ENCODE data around the gene WDR36.
"Not testable (repeated sequence)": the region's sequence is repeated elsewhere in the genome, so short reads cannot be mapped to it uniquely, and the experiment has no call there.

WDR36 gene

DNA sequence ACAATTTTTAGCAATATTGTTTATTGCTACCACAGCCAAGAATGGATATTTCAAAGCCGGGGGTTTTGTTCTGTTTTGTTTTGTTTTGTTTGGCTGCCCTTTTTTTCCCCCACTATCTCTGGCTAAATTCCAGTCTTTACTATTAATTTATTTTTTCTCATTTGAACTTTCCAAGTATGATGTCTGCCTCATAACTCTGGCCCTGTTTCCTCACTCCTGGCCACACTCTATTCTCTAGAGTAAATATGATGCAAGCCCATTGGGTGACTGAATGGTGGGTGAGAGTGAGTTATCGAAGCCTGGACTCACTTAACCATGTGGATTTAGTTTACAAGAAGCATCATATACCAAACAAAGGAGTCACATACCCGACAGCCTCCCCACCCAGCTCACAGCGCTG, 41.9 kb downstream of the WDR36 start:
- DNase-seq (ENCODE audit: low read depth) = no peak
- H3K4me3 ChIP-seq (ENCODE audit: low read length) = no peak overlapping the region

DNA sequence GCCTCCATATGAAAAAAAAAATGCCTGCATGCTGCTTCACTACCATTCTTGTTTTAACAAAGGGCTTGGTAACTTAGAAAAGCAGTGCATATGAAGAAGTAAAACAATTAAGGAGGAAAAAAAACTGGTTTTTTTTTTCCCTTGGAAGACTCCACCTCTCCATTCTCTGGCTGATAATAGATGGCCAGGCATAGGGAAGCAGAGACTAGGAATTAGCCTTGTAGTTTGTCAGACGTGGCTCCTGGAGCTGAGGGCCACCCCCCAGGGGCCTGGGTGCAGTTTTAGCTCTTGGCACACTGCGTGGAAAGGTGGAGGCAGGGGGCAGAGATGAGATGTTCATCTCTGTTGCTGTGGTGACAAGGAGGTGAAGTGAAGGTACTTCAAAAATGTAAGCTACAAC, 42.7 kb downstream of the WDR36 start:
- TF ChIP-seq, protein P1, sequence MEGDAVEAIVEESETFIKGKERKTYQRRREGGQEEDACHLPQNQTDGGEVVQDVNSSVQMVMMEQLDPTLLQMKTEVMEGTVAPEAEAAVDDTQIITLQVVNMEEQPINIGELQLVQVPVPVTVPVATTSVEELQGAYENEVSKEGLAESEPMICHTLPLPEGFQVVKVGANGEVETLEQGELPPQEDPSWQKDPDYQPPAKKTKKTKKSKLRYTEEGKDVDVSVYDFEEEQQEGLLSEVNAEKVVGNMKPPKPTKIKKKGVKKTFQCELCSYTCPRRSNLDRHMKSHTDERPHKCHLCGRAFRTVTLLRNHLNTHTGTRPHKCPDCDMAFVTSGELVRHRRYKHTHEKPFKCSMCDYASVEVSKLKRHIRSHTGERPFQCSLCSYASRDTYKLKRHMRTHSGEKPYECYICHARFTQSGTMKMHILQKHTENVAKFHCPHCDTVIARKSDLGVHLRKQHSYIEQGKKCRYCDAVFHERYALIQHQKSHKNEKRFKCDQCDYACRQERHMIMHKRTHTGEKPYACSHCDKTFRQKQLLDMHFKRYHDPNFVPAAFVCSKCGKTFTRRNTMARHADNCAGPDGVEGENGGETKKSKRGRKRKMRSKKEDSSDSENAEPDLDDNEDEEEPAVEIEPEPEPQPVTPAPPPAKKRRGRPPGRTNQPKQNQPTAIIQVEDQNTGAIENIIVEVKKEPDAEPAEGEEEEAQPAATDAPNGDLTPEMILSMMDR (conservative IDR thresholded peaks at IDR 0.05; ENCODE audit: low read depth, low read length) = no peak
- DNase-seq (ENCODE audit: low read depth) = no peak
- H3K4me3 ChIP-seq (ENCODE audit: low read length) = no peak overlapping the region

More for the DNA sequence above, 41.9 kb downstream of the WDR36 start:
- TF ChIP-seq, protein P1 (conservative IDR thresholded peaks at IDR 0.05; ENCODE audit: low read depth, low read length) = no peak

DNA sequence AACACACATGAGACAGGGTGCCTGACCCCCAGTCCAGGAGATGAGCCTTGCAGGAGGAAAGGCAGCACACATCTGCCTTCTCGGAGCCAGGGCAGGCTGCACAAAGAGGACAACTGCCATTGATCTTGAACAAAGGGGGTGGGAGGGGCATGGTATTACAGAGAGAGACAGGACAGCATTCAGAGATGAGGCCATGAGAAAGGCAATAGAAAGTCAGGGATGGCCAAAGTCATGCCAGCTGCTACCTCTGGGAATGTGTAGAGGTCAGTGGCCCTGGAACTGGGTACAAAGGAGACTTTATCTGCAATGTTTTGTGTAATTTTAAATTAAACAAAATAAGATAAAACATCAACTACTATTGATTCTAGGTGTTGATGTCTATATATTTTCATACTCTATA, 43.2 kb downstream of the WDR36 start:
- TF ChIP-seq, protein P1 (conservative IDR thresholded peaks at IDR 0.05; ENCODE audit: low read depth, low read length) = no peak
- no peak overlapping the region for H3K4me3 ChIP-seq (ENCODE audit: low read length)
- DNase-seq (ENCODE audit: low read depth) = no peak

DNA sequence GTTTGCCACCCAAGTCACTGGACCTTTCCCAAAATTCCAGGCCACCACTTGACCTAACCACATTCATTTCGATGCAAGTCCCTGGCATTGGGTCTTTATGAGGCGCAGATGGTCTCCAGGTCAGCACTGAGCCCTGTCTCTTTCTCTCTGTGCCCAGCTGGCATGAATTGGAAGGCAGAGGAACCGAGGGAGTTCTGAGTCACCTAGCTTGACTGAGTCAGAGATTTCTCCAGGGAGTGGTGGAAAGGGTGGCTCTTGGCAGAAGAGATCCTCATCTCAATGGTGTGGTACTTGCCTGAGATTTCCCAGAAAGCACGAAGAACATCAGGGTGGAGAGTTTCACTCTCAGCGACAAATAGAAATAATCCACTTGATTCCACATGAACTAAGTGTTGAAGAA, 43.8 kb downstream of the WDR36 start:
- TF ChIP-seq, protein P1 (conservative IDR thresholded peaks at IDR 0.05; ENCODE audit: low read depth, low read length) = no peak
- DNase-seq (ENCODE audit: low read depth) = no peak
- no peak overlapping the region for H3K4me3 ChIP-seq (ENCODE audit: low read length)

DNA sequence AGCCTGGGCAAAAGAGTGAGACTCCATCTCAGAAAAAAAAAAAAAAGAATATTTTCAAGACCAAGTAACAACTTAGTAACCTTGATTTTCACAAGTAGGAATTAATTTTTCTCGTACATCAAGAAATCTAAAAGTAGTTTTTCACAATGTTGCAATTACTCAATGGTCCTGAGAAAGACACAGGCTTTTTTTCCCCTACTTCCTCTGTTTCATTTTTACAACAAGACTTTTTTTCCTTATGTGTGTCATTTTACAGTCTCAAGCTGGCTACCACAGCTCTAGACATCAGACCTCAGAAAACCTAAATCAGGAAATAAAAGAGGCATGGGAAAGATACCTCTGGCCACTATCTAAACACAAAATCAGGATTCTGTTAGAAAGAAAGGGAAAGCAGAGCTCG, 45.9 kb downstream of the WDR36 start:
- no peak overlapping the region for H3K4me3 ChIP-seq (ENCODE audit: low read length)
- DNase-seq (ENCODE audit: low read depth) = no peak
- TF ChIP-seq, protein P1 (conservative IDR thresholded peaks at IDR 0.05; ENCODE audit: low read depth, low read length) = no peak

DNA sequence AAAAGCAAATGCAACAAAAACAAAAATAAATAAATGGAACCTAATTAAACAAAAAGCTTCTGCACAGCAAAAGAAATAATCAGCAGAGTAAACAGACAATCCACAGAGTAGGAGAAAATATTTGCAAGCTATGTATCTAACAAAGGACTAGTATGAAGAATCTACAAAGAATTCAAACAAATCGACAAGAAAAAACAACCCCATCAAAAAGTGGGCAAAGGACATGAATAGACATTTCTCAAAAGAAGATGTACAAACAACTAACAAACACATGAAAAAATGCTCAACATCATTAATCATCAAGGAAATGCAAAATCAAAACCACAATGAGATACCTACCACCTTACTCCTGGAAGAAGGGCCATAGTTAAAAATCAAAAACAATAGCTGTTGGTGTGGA, 49.3 kb downstream of the WDR36 start:
- not testable (repeated sequence) for DNase-seq (ENCODE audit: low read depth); H3K4me3 ChIP-seq (ENCODE audit: low read length)

DNA sequence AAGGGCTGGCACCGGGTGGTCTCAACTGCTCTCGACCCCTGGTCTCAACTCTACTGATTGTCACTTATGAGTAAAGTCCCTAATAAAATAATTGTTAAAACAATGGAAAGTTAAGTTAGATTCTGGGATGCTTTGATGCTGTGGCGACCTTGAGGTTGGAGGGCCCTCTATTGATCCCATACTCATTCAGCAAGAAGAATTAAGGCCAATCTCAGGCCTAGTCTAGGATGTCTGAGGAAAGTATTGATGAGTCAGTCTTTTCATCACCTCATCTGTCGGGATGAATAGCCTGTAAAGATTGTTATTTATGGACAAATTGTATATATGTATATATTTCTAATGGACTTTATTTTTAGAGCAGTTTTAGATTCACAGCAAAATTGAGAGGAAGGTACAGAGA, 50.8 kb downstream of the WDR36 start:
- no peak for DNase-seq (ENCODE audit: low read depth)
- TF ChIP-seq, protein P1 (conservative IDR thresholded peaks at IDR 0.05; ENCODE audit: low read depth, low read length) = no peak
- no peak overlapping the region for H3K4me3 ChIP-seq (ENCODE audit: low read length)

DNA sequence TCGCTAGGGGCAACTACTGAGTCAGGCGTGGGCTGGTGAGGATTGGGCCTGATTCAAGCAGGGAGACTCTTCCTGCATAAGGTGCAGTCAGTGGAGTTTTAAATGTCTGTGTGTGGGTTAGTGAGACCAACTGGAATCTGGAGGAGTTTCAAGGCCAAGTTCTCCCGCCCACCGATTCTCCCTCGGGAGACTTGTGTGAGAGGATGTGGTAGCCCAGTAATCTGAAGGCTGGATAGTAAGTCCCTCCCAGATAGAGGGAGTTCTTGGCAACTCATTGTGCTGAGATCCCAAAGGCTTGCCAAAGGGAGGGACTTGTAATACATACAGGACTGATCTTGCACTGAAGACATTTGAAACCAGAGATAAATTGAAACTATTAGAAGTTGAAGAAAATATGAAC, 51.8 kb downstream of the WDR36 start:
- TF ChIP-seq, protein P1 (conservative IDR thresholded peaks at IDR 0.05; ENCODE audit: low read depth, low read length) = no peak
- DNase-seq (ENCODE audit: low read depth) = no peak
- no peak overlapping the region for H3K4me3 ChIP-seq (ENCODE audit: low read length)

Data from retinal pigment epithelial cell (primary cell).